Heart right ventricle (tissue), 16 donors: ENCODE data around the gene GRID2IP. TPM values are rescaled to one million over a fixed set of nuclear protein-coding genes. Genes with fewer than 3 reads are reported as not detected.
"Not testable (repeated sequence)": the region's sequence is repeated elsewhere in the genome, so short reads cannot be mapped to it uniquely, and the experiment has no call there.

Experiments
- ATAC-seq, 8 donors: fragments of 200-7000 bp; cut with Tn5 transposase; one replicate each; pipeline ENCODE4 v1.9.1; 2020; ENCODE audit warnings: mild to moderate bottlenecking in 8 of 8, moderate library complexity in 8 of 8, moderate number of reproducible peaks in 1 of 8
- DNase-seq, 2 donors: peaks; one replicate each; pipeline ENCODE4 v3.0.0-alpha.2; 2020
- H3K27ac ChIP-seq, 10 donors: fragments of 200-600 bp; sonication (generic) in 2 of 10; one replicate each; pipeline versions ENCODE4 v1.5.0 to v1.8.0; 2020 to 2022; ENCODE audit warnings: mild to moderate bottlenecking in 3 of 10
- H3K27me3 ChIP-seq, 7 donors: fragments of 200-600 bp; one replicate each; pipeline ENCODE4 v1.8.0; 2021 to 2022; ENCODE audit warnings: mild to moderate bottlenecking in 2 of 7
- H3K36me3 ChIP-seq, 9 donors: fragments of 200-600 bp; sonication (generic) in 1 of 9; one replicate each; pipeline versions ENCODE4 v1.5.0 to v1.8.0; 2020 to 2022; ENCODE audit warnings: mild to moderate bottlenecking in 2 of 9
- H3K4me1 ChIP-seq, 9 donors: fragments of 200-600 bp; sonication (generic) in 1 of 9; one replicate each; pipeline versions ENCODE4 v1.5.0 to v1.8.0; 2020 to 2022; ENCODE audit warnings: mild to moderate bottlenecking in 4 of 9
- H3K4me3 ChIP-seq, 10 donors: fragments of 200-600 bp; sonication (generic) in 2 of 10; one replicate each; pipeline versions ENCODE4 v1.5.0 to v1.8.0; 2020 to 2022; ENCODE audit warnings: mild to moderate bottlenecking in 7 of 10, moderate library complexity in 2 of 10
- H3K9me3 ChIP-seq, 11 donors: fragments of 200-600 bp in 10 of 11; sonication (generic) in 2 of 11; one replicate each; pipeline versions ENCODE4 v1.5.0 to v1.8.0; 2013 to 2022; ENCODE audit warnings: mild to moderate bottlenecking in 2 of 11, control low read depth in 1 of 11, moderate library complexity in 1 of 11
- WGBS, 2 donors: extraction: QIAGEN DNeasy Blood & Tissue Kit; methylation state at CpG; one replicate each; pipeline ENCODE4 v1.1.7; 2013; ENCODE audit warnings: inconsistent platforms in 1 of 2; 5-methylcytosine and 5-hydroxymethylcytosine counted together
- intact Hi-C, 10 donors: fragments of 100-400 bp; cut with DNase I; formaldehyde crosslinking; loops; one replicate each; pipeline versions ENCODE4 v1.11.1 to v1.14.2; 2022
- polyA plus RNA-seq, 2 donors: library from polyadenylated mRNA; stranded (reverse); fragments of 200-250 nt; gene quantifications; one replicate each; pipeline ENCODE4 v1.2.3, GENCODE V29; 2013
- total RNA-seq, 10 donors: library from RNA; stranded (reverse); fragmentation: NEBNext Ultra II Directional in 3 of 10; extraction: Animal tissue kit (Norgen Biotek cat#: 25700) in 3 of 10; gene quantifications; one replicate each; pipeline versions ENCODE4 v1.2.1 to v1.2.4, GENCODE V29; 2021 to 2023
- TF ChIP-seq, protein P1 (sequence below), 9 donors: fragments of 200-600 bp; sonication (generic) in 2 of 9; IDR thresholded peaks; one replicate each; pipeline versions ENCODE4 v1.5.0 to v1.8.0; 2021 to 2022; ENCODE audit warnings: antibody characterized with exemption in 9 of 9, mild to moderate bottlenecking in 5 of 9, moderate library complexity in 1 of 9
- donor health status: Arrhythmogenic right ventricular cardiomyopathy.
- donor health status: ischemic (EF 13 %, LVEDD 7.1; RV severe dilation, severe dysfunction).
- donor health status: healthy with polysubstance abuse.
- donor health status: DM: no; HTN: yes; CAD: no.
- donor health status: DM: no; HTN: no; CAD: no.
- donor health status: ischemic (EF 25% LVEDD 6.9; RV normal size, moderate dysfunction).
- donor health status: ischemic (EF 25% LVEDD 5.7; RV mildly dilated, moderate dysfunction).
- donor health status: healthy.
- donor health status: DM: yes; HTN: yes; CAD: no.
- donor health status: Ischemic cardiomyopathy.
- donor health status: ischemic (EF 35%, LVEDD 5.7; RV mildly dilated, moderate dysfunction).
- donor health status: nonischemic (EF 11% LVEDD 7.7; RV severe dilation, severe dysfunction).
- donor health status: DM: yes; HTN: yes; CAD: no.
- donor health status: PGD.
- donor health status: ischemic (EF 29% LVEDD 5.4; RV normal size, mild dysfunction).
- donor health status: nonischemic (EF 23%, LVEDD 6.1; RV moderate dilation, normal function).

The GRID2IP gene
- total and polyA plus RNA-seq, 12 donors = 0.01 to 0.15 (median 0.11) TPM; not detected in 9

DNA sequence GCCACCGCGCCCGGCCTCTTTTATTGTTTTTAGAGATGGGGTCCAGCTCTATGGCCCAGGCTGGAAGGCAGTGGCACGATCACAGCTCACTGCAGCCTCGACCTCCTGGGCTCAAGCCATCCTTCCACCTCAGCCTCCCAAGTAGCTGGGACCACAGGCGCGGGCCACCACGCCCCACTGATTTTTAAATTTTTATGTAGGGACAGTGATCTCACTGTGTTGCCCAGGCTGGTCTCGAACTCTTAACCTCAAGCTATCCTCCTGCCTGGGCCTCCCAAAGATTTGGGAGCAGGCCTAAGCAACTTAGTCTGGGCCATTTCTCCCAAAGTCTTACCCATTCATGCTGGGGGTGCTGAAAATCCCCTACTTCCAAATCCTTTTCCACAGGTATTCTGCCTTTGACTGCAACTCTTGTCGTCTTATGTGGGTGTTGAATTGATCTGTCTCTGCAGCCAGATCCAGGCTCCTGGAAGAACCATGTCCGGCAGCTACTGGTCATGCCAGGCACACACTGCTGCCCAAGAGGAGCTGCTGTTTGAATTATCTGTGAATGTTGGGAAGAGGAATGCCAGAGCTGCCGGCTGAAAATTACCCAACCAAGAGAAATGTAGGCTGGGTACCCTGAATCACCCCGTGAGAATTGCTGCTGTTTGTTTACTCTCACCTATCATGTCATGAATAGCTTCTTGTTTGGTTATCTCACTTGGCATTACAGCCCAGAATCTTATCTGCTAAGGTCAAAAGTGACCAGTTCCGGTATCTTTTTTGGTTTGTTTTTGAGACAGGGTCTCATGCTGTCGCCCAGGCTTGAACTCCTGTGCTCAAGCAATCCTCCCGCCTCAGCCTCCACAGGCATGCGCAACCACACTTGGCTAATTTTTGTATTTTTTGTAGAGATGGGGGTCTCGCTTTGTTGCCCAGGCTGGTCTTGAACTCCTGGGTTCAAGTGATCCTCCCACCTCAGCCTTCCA, 27.1 kb upstream of the GRID2IP start:
- DNase-seq = no peak
- intact Hi-C loops = loop anchor here in 1 of 10 donors (10.0 kb wide), 1 partner anchor 64 kb away; no protein-coding TSS in a partner anchor
- Histone ChIP-seq H3K27ac (peak overlapping the region in 9 of 10 donors; percentile 92 to 97 (median 97)), H3K4me3 (peak overlapping the region in 8 of 10 donors; percentile 60 to 91 (median 77)), H3K9me3 (no peaks in the 10 kb centered on the region), H3K36me3 (peaks cover 0 to 39% (median 16%) of the 10 kb centered on the region in 9 donors), H3K4me1 (peaks cover 0 to 15% (median 7%) of the 10 kb centered on the region in 9 donors), H3K27me3 (no peaks in the 10 kb centered on the region)
- TF ChIP-seq, protein P1, sequence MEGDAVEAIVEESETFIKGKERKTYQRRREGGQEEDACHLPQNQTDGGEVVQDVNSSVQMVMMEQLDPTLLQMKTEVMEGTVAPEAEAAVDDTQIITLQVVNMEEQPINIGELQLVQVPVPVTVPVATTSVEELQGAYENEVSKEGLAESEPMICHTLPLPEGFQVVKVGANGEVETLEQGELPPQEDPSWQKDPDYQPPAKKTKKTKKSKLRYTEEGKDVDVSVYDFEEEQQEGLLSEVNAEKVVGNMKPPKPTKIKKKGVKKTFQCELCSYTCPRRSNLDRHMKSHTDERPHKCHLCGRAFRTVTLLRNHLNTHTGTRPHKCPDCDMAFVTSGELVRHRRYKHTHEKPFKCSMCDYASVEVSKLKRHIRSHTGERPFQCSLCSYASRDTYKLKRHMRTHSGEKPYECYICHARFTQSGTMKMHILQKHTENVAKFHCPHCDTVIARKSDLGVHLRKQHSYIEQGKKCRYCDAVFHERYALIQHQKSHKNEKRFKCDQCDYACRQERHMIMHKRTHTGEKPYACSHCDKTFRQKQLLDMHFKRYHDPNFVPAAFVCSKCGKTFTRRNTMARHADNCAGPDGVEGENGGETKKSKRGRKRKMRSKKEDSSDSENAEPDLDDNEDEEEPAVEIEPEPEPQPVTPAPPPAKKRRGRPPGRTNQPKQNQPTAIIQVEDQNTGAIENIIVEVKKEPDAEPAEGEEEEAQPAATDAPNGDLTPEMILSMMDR (IDR thresholded peaks at IDR 0.05) = no peak
- no peak for ATAC-seq
- WGBS, 2 donors = 84 to 87% methylated on average over 18 of the region's 18 CpGs

DNA sequence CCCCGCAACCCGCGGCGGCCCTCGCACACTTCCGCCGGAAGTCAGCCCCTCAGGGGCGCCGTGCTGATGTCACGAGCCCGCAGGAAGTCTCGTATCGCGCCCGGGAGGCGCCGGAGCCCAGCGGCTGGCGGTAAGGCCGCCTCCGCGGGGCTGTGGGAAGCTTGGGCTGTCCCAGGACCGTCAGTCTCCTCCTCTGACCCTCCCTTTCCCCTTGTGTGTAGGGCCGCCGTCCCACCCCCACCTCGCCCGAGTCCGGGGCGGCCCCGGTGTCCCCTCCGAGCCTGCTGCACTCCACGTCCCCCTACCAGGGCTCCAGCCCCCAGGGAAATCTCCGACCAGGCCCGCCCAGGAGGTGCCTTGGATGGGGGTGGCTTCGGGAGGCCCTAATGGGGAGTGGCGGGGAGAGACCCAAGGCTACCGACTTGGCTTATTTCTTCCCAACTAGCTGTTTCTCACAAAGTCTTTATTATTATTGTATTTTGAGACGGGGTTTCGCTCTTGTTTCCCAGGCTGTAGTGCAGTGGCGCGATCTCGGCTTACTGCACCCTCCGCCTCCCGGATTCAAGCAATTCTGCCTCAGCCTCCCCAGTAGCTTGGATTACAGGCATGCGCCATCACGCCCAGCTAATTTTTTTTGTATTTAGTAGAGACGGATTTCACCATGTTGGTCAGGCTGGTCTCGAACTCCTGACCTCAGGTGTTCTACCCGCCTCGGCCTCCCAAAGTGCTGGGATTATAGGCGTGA, 26.3 kb upstream of the GRID2IP start, which contains the start of gene ZDHHC4:
TSS of gene ZDHHC4 (plus strand) at position 86 of the 745 bp plus-strand sequence. CDS start 3,108 bp downstream, outside the sequence.
- H3K27me3 ChIP-seq = no peaks in the 10 kb centered on the region
- WGBS, 2 donors = 17% methylated on average over 51 of the region's 51 CpGs
- peak within 1 kb of the TSS; percentile 41 to 91 (median 76) for H3K4me3 ChIP-seq
- no peaks in the 10 kb centered on the region for H3K9me3 ChIP-seq
- ATAC-seq = peak; percentile 97 to 99 (median 98)
- DNase-seq = peak; percentile 89 to 93
- H3K4me1 ChIP-seq = peaks cover 0 to 15% (median 7%) of the 10 kb centered on the region in 9 donors
- TF ChIP-seq, protein P1 (IDR thresholded peaks at IDR 0.05) = no peak
- H3K27ac ChIP-seq = peak within 1 kb of the TSS; percentile 76 to 97 (median 96)
- H3K36me3 ChIP-seq = peaks cover 0 to 32% (median 13%) of the 10 kb centered on the region in 9 donors
- intact Hi-C loops = loop anchor here in 1 of 10 donors (10.0 kb wide), 1 partner anchor 63 kb away; no protein-coding TSS in a partner anchor

DNA sequence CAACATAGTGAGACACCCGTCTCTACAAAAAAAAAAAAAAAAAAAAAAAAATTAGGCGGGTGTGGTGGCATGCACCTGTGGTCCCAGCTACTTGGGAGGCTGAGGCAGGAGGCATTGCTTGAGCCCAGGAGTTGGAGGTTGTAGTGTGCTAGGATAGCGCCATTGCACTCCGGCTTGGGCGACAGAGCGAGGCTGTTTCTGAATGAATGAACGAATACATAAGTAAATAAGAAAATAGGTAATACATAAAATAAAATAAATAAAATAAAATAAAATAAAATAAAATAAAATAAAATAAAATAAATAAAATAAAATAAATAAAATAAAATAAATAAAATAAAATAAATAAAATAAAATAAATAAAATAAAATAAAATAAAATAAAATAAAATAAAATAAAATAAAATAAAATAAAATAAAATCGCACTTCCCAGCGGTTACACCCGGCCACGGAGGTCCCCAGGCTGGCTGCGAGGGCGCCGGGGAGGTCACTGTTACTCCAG, 25.7 kb upstream of the GRID2IP start:
- intact Hi-C loops = loop anchor here in 1 of 10 donors (10.0 kb wide), 1 partner anchor 62 kb away; no protein-coding TSS in a partner anchor
- not testable (repeated sequence) for H3K27me3 ChIP-seq, DNase-seq, ATAC-seq, H3K9me3 ChIP-seq
- H3K36me3 ChIP-seq = peaks cover 0 to 26% (median 11%) of the 10 kb centered on the region in 9 donors
- peak overlapping the region; percentile 41 to 91 (median 76) for H3K4me3 ChIP-seq
- WGBS, 2 donors = 12 to 17% methylated on average over 14 of the region's 14 CpGs
- peak overlapping the region; percentile 76 to 97 (median 96) for H3K27ac ChIP-seq
- peaks cover 0 to 15% (median 7%) of the 10 kb centered on the region in 9 donors for H3K4me1 ChIP-seq

DNA sequence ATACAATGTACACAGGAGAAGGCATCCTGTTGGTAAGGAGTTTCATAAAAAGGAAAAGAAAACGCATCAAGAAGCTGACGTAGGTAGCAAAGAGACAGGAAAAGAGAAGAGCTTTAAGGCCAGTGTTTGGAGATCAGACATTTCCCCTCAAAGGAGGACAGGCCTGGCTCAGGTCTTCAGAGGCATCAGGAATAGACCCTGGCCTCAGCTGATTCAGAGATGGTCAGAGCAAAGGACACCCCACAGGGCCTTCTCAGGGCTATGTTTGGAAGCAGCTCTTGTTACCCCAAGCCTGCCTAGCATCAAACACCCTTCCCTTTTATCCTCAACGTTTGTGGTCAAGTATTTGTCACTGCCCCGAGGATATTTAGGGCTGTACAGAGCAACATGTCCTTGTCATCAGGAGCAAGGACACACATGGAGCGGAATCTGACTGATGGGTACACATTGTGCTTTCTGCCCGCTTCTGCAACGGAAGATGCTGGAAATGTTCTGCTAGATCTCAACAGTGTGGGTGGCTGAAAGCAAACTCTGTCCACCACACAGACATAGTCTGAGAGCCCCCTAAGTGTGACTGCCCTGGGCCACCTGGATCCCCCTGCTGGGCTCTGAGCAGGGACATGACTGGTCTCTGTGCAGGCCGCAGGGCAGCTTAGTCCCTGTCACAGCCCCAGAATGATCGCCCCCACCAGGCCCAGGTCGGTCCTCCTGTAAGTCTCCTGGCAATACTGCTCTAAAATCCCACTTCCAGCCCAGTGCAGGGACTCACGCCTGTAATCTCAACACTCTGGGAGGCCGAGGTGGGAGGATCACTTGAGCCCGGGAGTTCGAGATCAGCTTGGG, 25.0 kb upstream of the GRID2IP start:
- ATAC-seq (no peak), DNase-seq (no peak)
- TF ChIP-seq, protein P1 (IDR thresholded peaks at IDR 0.05) = no peak
- Histone ChIP-seq H3K4me3 (peak overlapping the region in 9 of 10 donors; percentile 58 to 91 (median 76)), H3K27ac (peak overlapping the region in 8 of 10 donors; percentile 92 to 97 (median 96)), H3K27me3 (no peaks in the 10 kb centered on the region), H3K9me3 (no peaks in the 10 kb centered on the region), H3K36me3 (peaks cover 0 to 19% (median 4%) of the 10 kb centered on the region in 9 donors), H3K4me1 (peaks cover 0 to 15% (median 7%) of the 10 kb centered on the region in 9 donors)
- WGBS, 2 donors = 74% methylated on average over 14 of the region's 14 CpGs
- intact Hi-C loops = loop anchor here in 1 of 10 donors (10.0 kb wide), 1 partner anchor 61 kb away; no protein-coding TSS in a partner anchor
